Liver (tissue), 9 donors: ENCODE results near the gene SIRPA. TPM values are rescaled to one million over a fixed set of nuclear protein-coding genes. Genes with fewer than 3 reads are reported as not detected.

Source experiments
- DNase-seq: peaks from one replicate; pipeline ENCODE4 v3.0.0-alpha.2; 2017; ENCODE audit warnings: low spot score
- H3K27ac ChIP-seq, 2 donors: one replicate each; pipeline ENCODE4 v1.7.0; 2013; ENCODE audit warnings: inconsistent platforms in 2 of 2, low read length in 2 of 2, control low read depth in 1 of 2, low read depth in 1 of 2, mild to moderate bottlenecking in 1 of 2
- H3K27me3 ChIP-seq, 4 donors: one replicate each; pipeline versions ENCODE4 v1.6.1 to v1.7.0; 2013; ENCODE audit warnings: low read length in 3 of 4, inconsistent platforms in 1 of 4, mild to moderate bottlenecking in 1 of 4, moderate library complexity in 1 of 4; ENCODE audit not compliant: control insufficient read depth in 4 of 4, insufficient read depth in 4 of 4
- H3K36me3 ChIP-seq, 4 donors: one replicate each; pipeline versions ENCODE4 v1.6.1 to v1.7.0; 2013; ENCODE audit warnings: low read length in 3 of 4, mild to moderate bottlenecking in 3 of 4, low read depth in 1 of 4, moderate library complexity in 1 of 4; ENCODE audit not compliant: control insufficient read depth in 4 of 4, insufficient read depth in 3 of 4
- H3K4me1 ChIP-seq, 4 donors: one replicate each; pipeline versions ENCODE4 v1.6.1 to v1.7.0; 2013; ENCODE audit warnings: low read length in 3 of 4, mild to moderate bottlenecking in 3 of 4, moderate library complexity in 1 of 4; ENCODE audit not compliant: control insufficient read depth in 4 of 4, insufficient read depth in 4 of 4
- H3K4me3 ChIP-seq, 3 donors: one replicate each; pipeline versions ENCODE4 v1.6.1 to v1.7.0; 2013; ENCODE audit warnings: low read length in 3 of 3, control low read depth in 1 of 3, low read depth in 1 of 3, mild to moderate bottlenecking in 1 of 3
- H3K9ac ChIP-seq, 2 donors: one replicate each; pipeline ENCODE4 v1.7.0; 2013; ENCODE audit warnings: low read length in 2 of 2, mild to moderate bottlenecking in 2 of 2, moderate library complexity in 2 of 2, control low read depth in 1 of 2, low read depth in 1 of 2
- H3K9me3 ChIP-seq, 4 donors: one replicate each; pipeline versions ENCODE4 v1.6.1 to v1.7.0; 2013; ENCODE audit warnings: low read length in 3 of 4; ENCODE audit not compliant: control insufficient read depth in 4 of 4
- CTCF ChIP-seq: fragments of 150-350 bp; IDR thresholded peaks from 2 replicates; pipeline ENCODE4 v1.5.1; 2017; ENCODE audit warnings: improper control_type of control experiment, low read depth, low read length; ENCODE audit not compliant: missing input control
- EGR1 ChIP-seq, 2 donors: IDR thresholded peaks; 2 replicates each; pipeline ENCODE4 v1.6.1; 2016 to 2018; ENCODE audit warnings: antibody characterized with exemption in 2 of 2, low read depth in 2 of 2
- FOXA1 ChIP-seq: IDR thresholded peaks from 2 replicates; pipeline ENCODE4 v1.6.1; 2016; ENCODE audit warnings: antibody characterized with exemption
- FOXA2 ChIP-seq: IDR thresholded peaks from 2 replicates; pipeline ENCODE4 v1.6.1; 2016; ENCODE audit warnings: antibody characterized with exemption
- GABPA ChIP-seq, 2 donors: IDR thresholded peaks in 1 of 2; conservative IDR thresholded peaks in 1 of 2; 2 replicates each; pipeline ENCODE4 v1.6.1; 2016; ENCODE audit warnings: antibody characterized with exemption in 2 of 2, mild to moderate bottlenecking in 1 of 2, moderate library complexity in 1 of 2
- HNF4A ChIP-seq, 2 donors: conservative IDR thresholded peaks; 2 replicates each; pipeline ENCODE4 v1.6.1; 2016; ENCODE audit warnings: antibody characterized with exemption in 2 of 2, mild to moderate bottlenecking in 2 of 2
- HNF4G ChIP-seq: IDR thresholded peaks from 2 replicates; pipeline ENCODE4 v1.6.1; 2016; ENCODE audit warnings: antibody characterized with exemption
- JUND ChIP-seq, 2 donors: IDR thresholded peaks; 2 replicates each; pipeline ENCODE4 v1.6.1; 2016; ENCODE audit warnings: antibody characterized with exemption in 2 of 2
- MAX ChIP-seq: IDR thresholded peaks from 2 replicates; pipeline ENCODE4 v1.6.1; 2016; ENCODE audit warnings: antibody characterized with exemption
- NR2F2 ChIP-seq: IDR thresholded peaks from 2 replicates; pipeline ENCODE4 v1.6.1; 2016; ENCODE audit warnings: antibody characterized with exemption
- RAD21 ChIP-seq, 2 donors: IDR thresholded peaks; 2 replicates each; pipeline ENCODE4 v1.6.1; 2016; ENCODE audit warnings: antibody characterized with exemption in 2 of 2, mild to moderate bottlenecking in 2 of 2
- RXRA ChIP-seq, 2 donors: IDR thresholded peaks; 2 replicates each; pipeline ENCODE4 v1.6.1; 2017 to 2018; ENCODE audit warnings: antibody characterized with exemption in 2 of 2, mild to moderate bottlenecking in 1 of 2
- SP1 ChIP-seq: IDR thresholded peaks from 2 replicates; pipeline ENCODE4 v1.6.1; 2018; ENCODE audit warnings: antibody characterized with exemption, mild to moderate bottlenecking
- TAF1 ChIP-seq: conservative IDR thresholded peaks from 2 replicates; pipeline ENCODE4 v1.6.1; 2016; ENCODE audit warnings: antibody characterized with exemption, mild to moderate bottlenecking
- YY1 ChIP-seq: IDR thresholded peaks from 2 replicates; pipeline ENCODE4 v1.6.1; 2016; ENCODE audit warnings: antibody characterized with exemption, mild to moderate bottlenecking
- WGBS: extraction: QIAGEN DNeasy Blood & Tissue Kit; methylation state at CpG from one replicate; pipeline ENCODE4 v1.1.7; 2013; 5-methylcytosine and 5-hydroxymethylcytosine counted together
- polyA plus RNA-seq, 2 donors: library from polyadenylated mRNA; stranded (reverse) in 1 of 2; unstranded in 1 of 2; fragments of 200-250 nt in 1 of 2; fragments of >200 nt in 1 of 2; fragmentation: Nextera tagmentation in 1 of 2; extraction: Ambion mirVana in 1 of 2; gene quantifications; one replicate each; pipeline versions ENCODE4 v1.2.1 to v1.2.3, GENCODE V29; 2013 to 2015
- total RNA-seq, 2 donors: library from RNA; depleted of rRNA; stranded (reverse); fragments of >200 nt; gene quantifications; one replicate each; pipeline ENCODE4 v1.2.3, GENCODE V29; 2014
- TF ChIP-seq, protein P1 (sequence below): IDR thresholded peaks from 2 replicates; pipeline ENCODE4 v1.6.1; 2016; ENCODE audit warnings: antibody characterized with exemption, mild to moderate bottlenecking
- TF ChIP-seq, protein P2 (sequence below): IDR thresholded peaks from 2 replicates; pipeline ENCODE4 v1.6.1; 2016; ENCODE audit warnings: antibody characterized with exemption
- TF ChIP-seq, protein P3 (sequence below): IDR thresholded peaks from 2 replicates; pipeline ENCODE4 v1.6.1; 2016; ENCODE audit warnings: antibody characterized with exemption
- donor health status: healthy.
- donor health status: healthy.
- donor health status: healthy.
- donor health status: healthy.
- donor health status: healthy.

Gene SIRPA
- total and polyA plus RNA-seq, 4 donors = 5.4 to 47.5 (median 23.2) TPM

- peak; percentile 51 for DNase-seq
Observed at GRCh38 chr20:1876975-1877608, 18.1 kb upstream of the SIRPA start.

DNA sequence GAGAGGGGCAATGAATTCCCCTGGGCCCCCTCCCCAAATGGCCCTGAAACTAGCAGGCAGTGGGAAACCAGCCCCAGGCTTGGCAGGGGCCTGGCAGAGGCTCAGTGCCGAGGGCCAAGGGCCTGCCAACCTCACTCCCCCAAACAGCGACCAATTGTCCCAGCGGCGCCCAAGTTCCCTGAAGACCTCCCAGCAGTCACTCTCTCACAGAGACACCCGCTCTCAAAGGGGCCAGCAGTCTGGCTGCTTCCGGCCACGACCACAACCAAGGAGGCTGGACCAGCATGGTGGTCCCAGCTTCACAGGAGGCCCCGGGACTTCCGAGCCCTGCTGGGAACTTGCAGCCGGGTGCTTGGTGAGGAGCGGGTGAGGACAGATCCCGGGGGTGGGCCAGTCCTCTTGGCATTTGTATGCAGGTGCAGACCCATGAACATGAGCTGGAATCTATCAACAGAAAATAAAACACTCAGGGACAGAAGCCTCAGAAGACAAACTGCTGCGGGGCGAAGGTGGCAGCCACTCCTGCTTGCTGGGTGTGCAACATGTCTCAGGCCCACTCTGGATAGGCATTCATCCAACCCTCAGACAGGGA lies 17.5 kb upstream of the SIRPA start:
- DNase-seq = no peak
- H3K4me1 ChIP-seq = peaks cover 22 to 40% (median 30%) of the 10 kb centered on the region in 4 donors
- WGBS = 88% methylated on average over 14 of the region's 14 CpGs
- H3K27me3 ChIP-seq = no peaks in the 10 kb centered on the region
- H3K9me3 ChIP-seq = no peaks in the 10 kb centered on the region
- H3K9ac ChIP-seq = no peak overlapping the region
- no peak overlapping the region for H3K27ac ChIP-seq
- no peak overlapping the region for H3K4me3 ChIP-seq
- H3K36me3 ChIP-seq = no peaks in the 10 kb centered on the region
- TF ChIP-seq, protein P1, sequence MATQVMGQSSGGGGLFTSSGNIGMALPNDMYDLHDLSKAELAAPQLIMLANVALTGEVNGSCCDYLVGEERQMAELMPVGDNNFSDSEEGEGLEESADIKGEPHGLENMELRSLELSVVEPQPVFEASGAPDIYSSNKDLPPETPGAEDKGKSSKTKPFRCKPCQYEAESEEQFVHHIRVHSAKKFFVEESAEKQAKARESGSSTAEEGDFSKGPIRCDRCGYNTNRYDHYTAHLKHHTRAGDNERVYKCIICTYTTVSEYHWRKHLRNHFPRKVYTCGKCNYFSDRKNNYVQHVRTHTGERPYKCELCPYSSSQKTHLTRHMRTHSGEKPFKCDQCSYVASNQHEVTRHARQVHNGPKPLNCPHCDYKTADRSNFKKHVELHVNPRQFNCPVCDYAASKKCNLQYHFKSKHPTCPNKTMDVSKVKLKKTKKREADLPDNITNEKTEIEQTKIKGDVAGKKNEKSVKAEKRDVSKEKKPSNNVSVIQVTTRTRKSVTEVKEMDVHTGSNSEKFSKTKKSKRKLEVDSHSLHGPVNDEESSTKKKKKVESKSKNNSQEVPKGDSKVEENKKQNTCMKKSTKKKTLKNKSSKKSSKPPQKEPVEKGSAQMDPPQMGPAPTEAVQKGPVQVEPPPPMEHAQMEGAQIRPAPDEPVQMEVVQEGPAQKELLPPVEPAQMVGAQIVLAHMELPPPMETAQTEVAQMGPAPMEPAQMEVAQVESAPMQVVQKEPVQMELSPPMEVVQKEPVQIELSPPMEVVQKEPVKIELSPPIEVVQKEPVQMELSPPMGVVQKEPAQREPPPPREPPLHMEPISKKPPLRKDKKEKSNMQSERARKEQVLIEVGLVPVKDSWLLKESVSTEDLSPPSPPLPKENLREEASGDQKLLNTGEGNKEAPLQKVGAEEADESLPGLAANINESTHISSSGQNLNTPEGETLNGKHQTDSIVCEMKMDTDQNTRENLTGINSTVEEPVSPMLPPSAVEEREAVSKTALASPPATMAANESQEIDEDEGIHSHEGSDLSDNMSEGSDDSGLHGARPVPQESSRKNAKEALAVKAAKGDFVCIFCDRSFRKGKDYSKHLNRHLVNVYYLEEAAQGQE = no peak
- TF ChIP-seq RXRA (IDR thresholded peaks at IDR 0.05) = no peak
- TF ChIP-seq, protein P2, sequence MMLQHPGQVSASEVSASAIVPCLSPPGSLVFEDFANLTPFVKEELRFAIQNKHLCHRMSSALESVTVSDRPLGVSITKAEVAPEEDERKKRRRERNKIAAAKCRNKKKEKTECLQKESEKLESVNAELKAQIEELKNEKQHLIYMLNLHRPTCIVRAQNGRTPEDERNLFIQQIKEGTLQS = no peak
- TF ChIP-seq EGR1 (IDR thresholded peaks at IDR 0.05; ENCODE audit: low read depth in 2 of 2) = no peak
- TF ChIP-seq FOXA1 = no peak
- TF ChIP-seq MAX = no peak
- TF ChIP-seq HNF4G = no peak
- no peak for TF ChIP-seq TAF1
- no peak for TF ChIP-seq YY1
- TF ChIP-seq HNF4A (conservative IDR thresholded peaks at IDR 0.05) = no peak
- TF ChIP-seq FOXA2 = no peak
- TF ChIP-seq NR2F2 = no peak

More at GRCh38 chr20:1876975-1877608, 18.1 kb upstream of the SIRPA start:
- 85% methylated on average over 11 of the region's 11 CpGs for WGBS
- Histone ChIP-seq H3K4me3 (no peak overlapping the region), H3K27ac (no peak overlapping the region), H3K4me1 (peaks cover 18 to 35% (median 28%) of the 10 kb centered on the region in 4 donors), H3K9me3 (no peaks in the 10 kb centered on the region), H3K9ac (no peak overlapping the region), H3K27me3 (no peaks in the 10 kb centered on the region), H3K36me3 (no peaks in the 10 kb centered on the region)
- TF ChIP-seq FOXA2 = no peak
- TF ChIP-seq NR2F2 = no peak
- TF ChIP-seq YY1 = no peak
- no peak for TF ChIP-seq TAF1
- TF ChIP-seq GABPA (IDR thresholded peaks at IDR 0.05 in 1 of 2, conservative IDR thresholded peaks at IDR 0.05 in 1 of 2) = no peak
- no peak for TF ChIP-seq RAD21 (IDR thresholded peaks at IDR 0.05)
- TF ChIP-seq HNF4A (conservative IDR thresholded peaks at IDR 0.05) = no peak
- TF ChIP-seq FOXA1 = no peak
- TF ChIP-seq, protein P2 = no peak
- no peak for TF ChIP-seq JUND (IDR thresholded peaks at IDR 0.05)
- TF ChIP-seq HNF4G = no peak
- TF ChIP-seq CTCF = no peak
- no peak for TF ChIP-seq EGR1 (IDR thresholded peaks at IDR 0.05; ENCODE audit: low read depth in 2 of 2)
- TF ChIP-seq, protein P3, sequence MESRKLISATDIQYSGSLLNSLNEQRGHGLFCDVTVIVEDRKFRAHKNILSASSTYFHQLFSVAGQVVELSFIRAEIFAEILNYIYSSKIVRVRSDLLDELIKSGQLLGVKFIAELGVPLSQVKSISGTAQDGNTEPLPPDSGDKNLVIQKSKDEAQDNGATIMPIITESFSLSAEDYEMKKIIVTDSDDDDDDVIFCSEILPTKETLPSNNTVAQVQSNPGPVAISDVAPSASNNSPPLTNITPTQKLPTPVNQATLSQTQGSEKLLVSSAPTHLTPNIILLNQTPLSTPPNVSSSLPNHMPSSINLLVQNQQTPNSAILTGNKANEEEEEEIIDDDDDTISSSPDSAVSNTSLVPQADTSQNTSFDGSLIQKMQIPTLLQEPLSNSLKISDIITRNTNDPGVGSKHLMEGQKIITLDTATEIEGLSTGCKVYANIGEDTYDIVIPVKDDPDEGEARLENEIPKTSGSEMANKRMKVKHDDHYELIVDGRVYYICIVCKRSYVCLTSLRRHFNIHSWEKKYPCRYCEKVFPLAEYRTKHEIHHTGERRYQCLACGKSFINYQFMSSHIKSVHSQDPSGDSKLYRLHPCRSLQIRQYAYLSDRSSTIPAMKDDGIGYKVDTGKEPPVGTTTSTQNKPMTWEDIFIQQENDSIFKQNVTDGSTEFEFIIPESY = no peak
- TF ChIP-seq SP1 = no peak
- no peak for TF ChIP-seq MAX
